B cell (primary cell): Measurements from ENCODE around the gene KCTD18. TPM values are rescaled to one million over a fixed set of nuclear protein-coding genes. Genes with fewer than 3 reads are reported as not detected.

ENCODE experiments used
- ATAC-seq: fragments of 200-7000 bp; cut with Tn5 transposase; one replicate; pipeline ENCODE4 v1.10.0; 2021; ENCODE audit warnings: low read depth, mild to moderate bottlenecking, moderate number of reproducible peaks, moderate library complexity
- CTCF ChIA-PET: fragments of 350-600 bp; sonication (Branson Sonifier 250); formaldehyde crosslinking; loops from one replicate; lab custom pipeline; 2021; ENCODE audit warnings: antibody characterized with exemption, inconsistent platforms; lab: Charles Lee
- POLR2A ChIA-PET: fragments of 350-600 bp; sonication (Branson Sonifier 250); formaldehyde crosslinking; loops from one replicate; lab custom pipeline; 2021; ENCODE audit warnings: antibody characterized with exemption; lab: Charles Lee
- DNase-seq: peaks from one replicate; pipeline ENCODE4 v3.0.0; 2013
- H2AFZ ChIP-seq: 2 replicates; pipeline ENCODE4 v1.6.1; 2012; ENCODE audit warnings: mild to moderate bottlenecking, low read depth, low read length; ENCODE audit not compliant: insufficient read depth, poor library complexity, severe bottlenecking
- H3K27ac ChIP-seq, 2 donors: 1 replicate in 1 of 2; 2 replicates in 1 of 2; pipeline ENCODE4 v1.5.1; 2012 to 2013; ENCODE audit warnings: low read length in 2 of 2, mild to moderate bottlenecking in 2 of 2, moderate library complexity in 1 of 2
- H3K27me3 ChIP-seq, 4 experiments: fragments of 200-600 bp in 1 of 4; sonication (generic) in 1 of 4; replicated peaks in 1 of 4; 1 replicate in 2 of 4; 2 replicates in 2 of 4; pipeline versions ENCODE4 v1.6.1 to v1.7.0; 2013 to 2016; ENCODE audit warnings: low read length in 3 of 4, mild to moderate bottlenecking in 2 of 4, mixed read lengths in 1 of 4, moderate library complexity in 1 of 4; ENCODE audit not compliant: insufficient read depth in 4 of 4, control insufficient read depth in 3 of 4; ENCODE audit errors: control extremely low read depth in 1 of 4
- H3K36me3 ChIP-seq, 2 experiments: replicated peaks in 1 of 2; 1 replicate in 1 of 2; 2 replicates in 1 of 2; pipeline versions ENCODE4 v1.6.1 to v1.7.1; 2013; ENCODE audit warnings: low read length in 1 of 2; ENCODE audit not compliant: insufficient read depth in 2 of 2, control insufficient read depth in 1 of 2; ENCODE audit errors: control extremely low read depth in 1 of 2, extremely low read depth in 1 of 2
- H3K4me1 ChIP-seq, 2 donors: fragments of 200-600 bp in 1 of 2; sonication (generic) in 1 of 2; 1 replicate in 1 of 2; 2 replicates in 1 of 2; pipeline versions ENCODE4 v1.5.1 to v1.6.1; 2013 to 2017; ENCODE audit warnings: low read length in 2 of 2; ENCODE audit not compliant: control insufficient read depth in 2 of 2, insufficient read depth in 2 of 2
- H3K4me2 ChIP-seq: replicated peaks from 2 replicates; pipeline ENCODE3; 2012; ENCODE audit warnings: mild to moderate bottlenecking, low read depth, low read length; ENCODE audit not compliant: poor library complexity, severe bottlenecking
- H3K4me3 ChIP-seq, 5 experiments: fragments of 200-600 bp in 1 of 5; sonication (generic) in 1 of 5; 1 replicate in 3 of 5; 2 replicates in 2 of 5; pipeline versions ENCODE4 v1.5.1 to v1.7.0; 2011 to 2016; ENCODE audit warnings: low read length in 4 of 5, mild to moderate bottlenecking in 4 of 5, low read depth in 2 of 5, control low read depth in 1 of 5, moderate library complexity in 1 of 5; ENCODE audit not compliant: insufficient read depth in 1 of 5; ENCODE audit errors: control extremely low read depth in 1 of 5, extremely low read depth in 1 of 5
- H3K79me2 ChIP-seq: fragments of 200-600 bp; sonication (generic); one replicate; pipeline ENCODE4 v1.6.0; 2016; ENCODE audit warnings: low read length; ENCODE audit not compliant: control insufficient read depth, insufficient read depth
- H3K9ac ChIP-seq: fragments of 200-600 bp; sonication (generic); 2 replicates; pipeline ENCODE4 v1.6.1; 2017; ENCODE audit warnings: mild to moderate bottlenecking, low read length, moderate library complexity
- H3K9me3 ChIP-seq, 3 donors: one replicate each; pipeline versions ENCODE4 v1.6.1 to v1.7.1; 2013; ENCODE audit warnings: low read length in 2 of 3; ENCODE audit not compliant: control insufficient read depth in 2 of 3, insufficient read depth in 1 of 3; ENCODE audit errors: control extremely low read depth in 1 of 3
- H4K20me1 ChIP-seq: 2 replicates; pipeline ENCODE4 v1.6.0; 2012; ENCODE audit warnings: mild to moderate bottlenecking, low read length; ENCODE audit not compliant: insufficient read depth, control insufficient read depth, poor library complexity, severe bottlenecking
- H3K27ac Mint-ChIP-seq: one replicate; pipeline ENCODE4 v1.8.0; 2021; ENCODE audit warnings: mixed read lengths
- H3K27me3 Mint-ChIP-seq: one replicate; pipeline ENCODE4 v1.8.0; 2021; ENCODE audit warnings: mixed read lengths
- H3K4me1 Mint-ChIP-seq: one replicate; pipeline ENCODE4 v1.8.0; 2021; ENCODE audit warnings: mixed read lengths
- H3K4me3 Mint-ChIP-seq: one replicate; pipeline ENCODE4 v1.8.0; 2021; ENCODE audit warnings: mixed read lengths
- H3K9me3 Mint-ChIP-seq: one replicate; pipeline ENCODE4 v1.8.0; 2022; ENCODE audit warnings: mixed read lengths; ENCODE audit not compliant: insufficient read depth
- CTCF ChIP-seq: fragments of 200-600 bp; IDR thresholded peaks from one replicate; pipeline ENCODE4 v1.8.0; 2022; ENCODE audit warnings: antibody characterized with exemption, mild to moderate bottlenecking
- EZH2 ChIP-seq: IDR thresholded peaks from 2 replicates; pipeline ENCODE4 v1.6.1; 2012; ENCODE audit warnings: borderline replicate concordance, low read depth, mild to moderate bottlenecking, moderate library complexity, low read length; ENCODE audit not compliant: insufficient read depth, poor library complexity, severe bottlenecking
- WGBS: methylation state at CpG from one replicate; pipeline ENCODE4 v1.1.5; 2013; ENCODE audit warnings: missing lambda C conversion rate; ENCODE audit not compliant: insufficient coverage; 5-methylcytosine and 5-hydroxymethylcytosine counted together
- intact Hi-C: fragments of 100-400 bp; cut with micrococcal nuclease; formaldehyde crosslinking; loops from one replicate; pipeline ENCODE4 v1.10.0; 2022
- polyA plus RNA-seq: library from polyadenylated mRNA; depleted of rRNA; stranded (reverse); fragments of >200 nt; gene quantifications from 2 replicates; pipeline ENCODE4 v1.2.3, GENCODE V29; 2012
- total RNA-seq, 2 donors: library from RNA; stranded (reverse); fragments of 120-200 nt in 1 of 2; gene quantifications; 1 replicate in 1 of 2; 2 replicates in 1 of 2; pipeline versions ENCODE4 v1.2.3 to v1.2.4, GENCODE V29; 2013 to 2022

The KCTD18 gene
- total and polyA plus RNA-seq, 2 donors (not counting 1 experiment from before 2014, with no cell fraction given) = 15.3 to 20.2 TPM

GRCh38 chr2:200488169-200488568 lies 21.7 kb downstream of the KCTD18 start:
- WGBS = 80% methylated on average over 1 of the region's 4 CpGs
- H4K20me1 ChIP-seq = no peaks in the 10 kb centered on the region
- intact Hi-C loops = no loop called here

GRCh38 chr2:200486529-200486928 lies 23.3 kb downstream of the KCTD18 start:
- H3K4me3 Mint-ChIP-seq = no peak overlapping the region

More at GRCh38 chr2:200488169-200488568, 21.7 kb downstream of the KCTD18 start:
- Histone ChIP-seq H3K4me2 (no peak overlapping the region), H3K9ac (no peak overlapping the region), H3K27me3 (no peaks in the 10 kb centered on the region), H3K4me1 (no peaks in the 10 kb centered on the region), H3K79me2 (no peaks in the 10 kb centered on the region), H3K36me3 (peaks cover 16 to 36% of the 10 kb centered on the region in 2 experiments), H3K9me3 (no peaks in the 10 kb centered on the region), H3K27ac (no peak overlapping the region), H3K4me3 (no peak overlapping the region), H2AFZ (no peak overlapping the region)
- H3K4me3 Mint-ChIP-seq = no peak overlapping the region
- CTCF ChIA-PET = interaction anchor here (0.6 kb wide), 1 partner anchor 1785 kb away, joined by 3 read pairs; no protein-coding TSS in a partner anchor
- POLR2A ChIA-PET = no interaction called here
- DNase-seq (no peak), ATAC-seq (no peak)
- H3K27ac Mint-ChIP-seq = no peak overlapping the region
- H3K4me1 Mint-ChIP-seq = no peaks in the 10 kb centered on the region
- peaks cover 5% of the 10 kb centered on the region for H3K27me3 Mint-ChIP-seq
- no peak for TF ChIP-seq CTCF
- TF ChIP-seq EZH2 = no peak
- H3K9me3 Mint-ChIP-seq = no peaks in the 10 kb centered on the region

More at GRCh38 chr2:200486529-200486928, 23.3 kb downstream of the KCTD18 start:
- TF ChIP-seq EZH2 = no peak
- no peak for TF ChIP-seq CTCF
- DNase-seq (no peak), ATAC-seq (no peak)
- Histone ChIP-seq H3K79me2 (no peaks in the 10 kb centered on the region), H2AFZ (no peak overlapping the region), H4K20me1 (no peaks in the 10 kb centered on the region), H3K4me3 (no peak overlapping the region), H3K9me3 (no peaks in the 10 kb centered on the region), H3K4me2 (no peak overlapping the region), H3K27ac (no peak overlapping the region), H3K27me3 (no peaks in the 10 kb centered on the region), H3K36me3 (peaks cover 11 to 20% of the 10 kb centered on the region in 2 experiments), H3K4me1 (no peaks in the 10 kb centered on the region), H3K9ac (no peak overlapping the region)
- intact Hi-C loops = no loop called here
- peaks cover 8% of the 10 kb centered on the region for H3K27me3 Mint-ChIP-seq
- CTCF ChIA-PET = interaction anchor here (1.1 to 1.3 kb wide), 2 partner anchors 10 to 15 kb away, joined by 4 read pairs; no protein-coding TSS in a partner anchor
- H3K27ac Mint-ChIP-seq = no peak overlapping the region
- WGBS = no CpG with 5 or more reads among the region's 2 CpGs
- H3K4me1 Mint-ChIP-seq = no peaks in the 10 kb centered on the region
- no peaks in the 10 kb centered on the region for H3K9me3 Mint-ChIP-seq
- POLR2A ChIA-PET = no interaction called here
